Stimulated activated CD4-positive, alpha-beta T cell treated with anti-CD3 and anti-CD28 coated beads, Interleukin-1b, Interleukin-23, amount 100 ng/mL, for 48 hours (primary cell): ENCODE data around the gene PRRC2A.

ENCODE experiments used
- DNase-seq: peaks from one replicate; pipeline ENCODE4 v3.0.0-alpha.2; 2020

Gene PRRC2A

GRCh38 chr6:31626952-31627351, 6.4 kb downstream of the PRRC2A start:
- DNase-seq, result no peak

- DNase-seq, result no peak
Observed at GRCh38 chr6:31627690-31628287, 7.3 kb downstream of the PRRC2A start.

- DNase-seq, result no peak
Observed at GRCh38 chr6:31629014-31629413, 8.5 kb downstream of the PRRC2A start.

GRCh38 chr6:31630177-31630934, 9.8 kb downstream of the PRRC2A start:
- no peak for DNase-seq

- DNase-seq, result no peak
Observed at GRCh38 chr6:31631209-31631608, 10.7 kb downstream of the PRRC2A start.

GRCh38 chr6:31631681-31632278, 11.3 kb downstream of the PRRC2A start:
- no peak for DNase-seq

GRCh38 chr6:31632279-31632946, 11.9 kb downstream of the PRRC2A start:
- DNase-seq, result no peak

GRCh38 chr6:31633447-31633846, 12.9 kb downstream of the PRRC2A start:
- DNase-seq, result no peak

- DNase-seq, result no peak
Observed at GRCh38 chr6:31634131-31634530, 13.6 kb downstream of the PRRC2A start.

- DNase-seq, result no peak
Observed at GRCh38 chr6:31634969-31635575, 14.6 kb downstream of the PRRC2A start.

GRCh38 chr6:31636698-31637596, 16.4 kb downstream of the PRRC2A start:
- DNase-seq, result no peak

- no peak for DNase-seq
Observed at GRCh38 chr6:31639043-31639442, 18.5 kb downstream of the PRRC2A start.

GRCh38 chr6:31639449-31639861, 18.9 kb downstream of the PRRC2A start:
- peak; percentile 35 for DNase-seq

GRCh38 chr6:31640612-31641011, 20.1 kb downstream of the PRRC2A start:
- DNase-seq, result no peak

- DNase-seq, result no peak
Observed at GRCh38 chr6:31641370-31641769, 20.9 kb downstream of the PRRC2A start.

GRCh38 chr6:31642798-31643570, 22.5 kb downstream of the PRRC2A start:
- no peak for DNase-seq

- DNase-seq, result no peak
Observed at GRCh38 chr6:31643818-31644454, 23.4 kb downstream of the PRRC2A start.

- no peak for DNase-seq
Observed at GRCh38 chr6:31645325-31645724, 24.8 kb downstream of the PRRC2A start.

GRCh38 chr6:31651602-31652191, 31.2 kb downstream of the PRRC2A start:
- DNase-seq, result peak; percentile 64
